Hippocampal formation (tissue), 2 donors: ENCODE results near the gene ZNF573.
"Not testable (repeated sequence)": the region's sequence is repeated elsewhere in the genome, so short reads cannot be mapped to it uniquely, and the experiment has no call there.

ENCODE experiments used
- DNase-seq, 2 donors: peaks; one replicate each; lab custom pipeline; 2025; lab: John Stamatoyannopoulos, UW

Gene ZNF573

GRCh38 chr19:37779127-37780005 is at the start of gene ZNF573:
Gene ZNF573 (minus strand): TSS chr19:37779586. CDS start chr19:37773729, 5,857 bp downstream.
- DNase-seq = peak; percentile 79 to 94

- DNase-seq = peak; percentile 32 to 52
Measured at GRCh38 chr19:37817180-37817981, 38.0 kb upstream of the ZNF573 start.

- DNase-seq = not testable (repeated sequence)
Measured at GRCh38 chr19:37815611-37816010, 36.2 kb upstream of the ZNF573 start.

- DNase-seq = no peak
Measured at GRCh38 chr19:37813340-37813739, 34.0 kb upstream of the ZNF573 start.

GRCh38 chr19:37809366-37809765 is 30.0 kb upstream of the ZNF573 start:
- no peak for DNase-seq

GRCh38 chr19:37803249-37803840 is 24.0 kb upstream of the ZNF573 start:
- DNase-seq = no peak

GRCh38 chr19:37790244-37790925 is 11.0 kb upstream of the ZNF573 start:
- DNase-seq = no peak

GRCh38 chr19:37778613-37779126 is 716 bp downstream of the ZNF573 start:
- no peak for DNase-seq

- no peak for DNase-seq
Measured at GRCh38 chr19:37770985-37771384, 8.4 kb downstream of the ZNF573 start.

- no peak for DNase-seq
Measured at GRCh38 chr19:37763488-37763887, 15.9 kb downstream of the ZNF573 start.

GRCh38 chr19:37757683-37758082 is 21.7 kb downstream of the ZNF573 start:
- DNase-seq = not testable (repeated sequence)

- no peak for DNase-seq
Measured at GRCh38 chr19:37738371-37738770, 41.0 kb downstream of the ZNF573 start.

- DNase-seq = no peak
Measured at GRCh38 chr19:37725181-37725580, 54.2 kb downstream of the ZNF573 start.

- no peak for DNase-seq
Measured at GRCh38 chr19:37719927-37720265, 59.5 kb downstream of the ZNF573 start.

- peak; percentile 85 to 87 for DNase-seq
Measured at GRCh38 chr19:37719111-37719926, 60.1 kb downstream of the ZNF573 start, which contains the start of gene ZNF607. Gene ZNF607 (minus strand): TSS chr19:37719761. CDS start chr19:37711618, 8,143 bp downstream.

GRCh38 chr19:37718304-37718703 is 61.1 kb downstream of the ZNF573 start:
- DNase-seq = no peak

GRCh38 chr19:37716140-37716539 is 63.2 kb downstream of the ZNF573 start:
- no peak for DNase-seq

- no peak for DNase-seq
Measured at GRCh38 chr19:37706052-37706605, 73.3 kb downstream of the ZNF573 start.

GRCh38 chr19:37699057-37699456 is 80.3 kb downstream of the ZNF573 start:
- DNase-seq = no peak

GRCh38 chr19:37698216-37698615 is 81.2 kb downstream of the ZNF573 start:
- no peak for DNase-seq
